ENCODE measurements around the gene SLPI.

- no peak for TF ChIP-seq CTCF (IDR thresholded peaks at IDR 0.05 in 8 of 11, conservative IDR thresholded peaks at IDR 0.05 in 3 of 11)
- TF ChIP-seq POLR2AphosphoS5 (IDR thresholded peaks at IDR 0.05): no peak
Observed at GRCh38 chr20:45209924-45210323, 44.4 kb downstream of the SLPI start.

Measured in spleen (tissue), 7 donors.